ENCODE measurements around the gene PEX10. TPM values are rescaled to one million over a fixed set of nuclear protein-coding genes. Genes with fewer than 3 reads are reported as not detected.

PEX10 gene
- total RNA-seq, 4 donors from 2014 or later = 20.8 to 33.3 (median 23.9) TPM

- no peak for DNase-seq (ENCODE audit: low spot score)
- peak; percentile 46 for ATAC-seq (ENCODE audit: low FRiP score)
- TF ChIP-seq CTCF (IDR thresholded peaks at IDR 0.05) = no peak
Observed at GRCh38 chr1:2411801-2412394, 466 bp downstream of the PEX10 start.

- DNase-seq (ENCODE audit: low spot score) (no peak), ATAC-seq (ENCODE audit: low FRiP score) (no peak)
- no peak for TF ChIP-seq CTCF (IDR thresholded peaks at IDR 0.05)
Observed at GRCh38 chr1:2409745-2410144, 2.6 kb downstream of the PEX10 start.

- ATAC-seq (ENCODE audit: low FRiP score) = no peak
- TF ChIP-seq CTCF (IDR thresholded peaks at IDR 0.05) = no peak
Observed at GRCh38 chr1:2408859-2409276, 3.5 kb downstream of the PEX10 start.

GRCh38 chr1:2408456-2408855, 3.9 kb downstream of the PEX10 start:
- TF ChIP-seq CTCF (IDR thresholded peaks at IDR 0.05) = no peak
- ATAC-seq (ENCODE audit: low FRiP score) (no peak), DNase-seq (ENCODE audit: low spot score) (no peak)

More at GRCh38 chr1:2408859-2409276, 3.5 kb downstream of the PEX10 start:
- DNase-seq (ENCODE audit: low spot score) = no peak

- TF ChIP-seq CTCF (IDR thresholded peaks at IDR 0.05) = no peak
- ATAC-seq (ENCODE audit: low FRiP score) = no peak
- DNase-seq (ENCODE audit: low spot score) = no peak
Observed at GRCh38 chr1:2407991-2408275, 4.4 kb downstream of the PEX10 start.

- no peak for DNase-seq (ENCODE audit: low spot score)
- TF ChIP-seq CTCF (IDR thresholded peaks at IDR 0.05) = no peak
- ATAC-seq (ENCODE audit: low FRiP score) = no peak
Observed at GRCh38 chr1:2407166-2407990, 5.0 kb downstream of the PEX10 start.

Measured in omental fat pad (tissue), 4 donors.